HEK293 (cell line): ENCODE measurements around the gene POLR1G.

Experiments used
- KLF8 ChIP-seq: fragments of 450-650 bp; formaldehyde crosslinking; IDR thresholded peaks from 2 replicates; pipeline ENCODE4 v1.5.1; 2016; ENCODE audit warnings: missing biosample characterization, missing genetic modification characterization
- KLF9 ChIP-seq: fragments of 450-650 bp; formaldehyde crosslinking; IDR thresholded peaks from 2 replicates; pipeline ENCODE4 v1.5.1; 2016; ENCODE audit warnings: missing biosample characterization, missing genetic modification characterization, low read depth
- PRDM6 ChIP-seq: fragments of 450-650 bp; formaldehyde crosslinking; IDR thresholded peaks from 2 replicates; pipeline ENCODE4 v1.5.1; 2017; ENCODE audit warnings: missing biosample characterization, missing genetic modification characterization
- ZBTB21 ChIP-seq: fragments of 450-650 bp; formaldehyde crosslinking; IDR thresholded peaks from 2 replicates; pipeline ENCODE4 v1.5.1; 2017; ENCODE audit warnings: missing biosample characterization, missing genetic modification characterization
- ZIC2 ChIP-seq: fragments of 450-650 bp; formaldehyde crosslinking; IDR thresholded peaks from 2 replicates; pipeline ENCODE4 v1.5.1; 2016; ENCODE audit warnings: missing biosample characterization, missing genetic modification characterization
- ZNF132 ChIP-seq: fragments of 450-650 bp; formaldehyde crosslinking; IDR thresholded peaks from 2 replicates; pipeline ENCODE4 v1.5.1; 2017; ENCODE audit warnings: missing biosample characterization, missing genetic modification characterization, borderline replicate concordance
- ZNF155 ChIP-seq: fragments of 450-650 bp; formaldehyde crosslinking; IDR thresholded peaks from 2 replicates; pipeline ENCODE4 v1.5.1; 2016; ENCODE audit warnings: missing biosample characterization, missing genetic modification characterization
- ZNF184 ChIP-seq: fragments of 450-650 bp; IDR thresholded peaks from 2 replicates; pipeline ENCODE4 v1.5.1; 2018; ENCODE audit warnings: missing biosample characterization, mild to moderate bottlenecking, missing genetic modification characterization
- ZNF24 ChIP-seq: fragments of 450-650 bp; formaldehyde crosslinking; IDR thresholded peaks from 2 replicates; pipeline ENCODE4 v1.5.1; 2016; ENCODE audit warnings: missing biosample characterization, missing genetic modification characterization
- ZNF274 ChIP-seq, 2 experiments: fragments of 200-500 bp in 1 of 2; fragments of 450-650 bp in 1 of 2; sonication (Bioruptor generic) in 1 of 2; formaldehyde crosslinking in 1 of 2; IDR thresholded peaks; 2 replicates each; pipeline versions ENCODE4 v1.5.1 to v1.6.1; 2014 to 2016; ENCODE audit warnings: borderline replicate concordance in 1 of 2, inconsistent platforms in 1 of 2, low read length in 1 of 2, missing biosample characterization in 1 of 2, missing genetic modification characterization in 1 of 2
- ZNF404 ChIP-seq: fragments of 450-650 bp; formaldehyde crosslinking; IDR thresholded peaks from 2 replicates; pipeline ENCODE4 v1.5.1; 2017; ENCODE audit warnings: missing biosample characterization, missing genetic modification characterization
- ZNF501 ChIP-seq: fragments of 450-650 bp; formaldehyde crosslinking; IDR thresholded peaks from 2 replicates; pipeline ENCODE4 v1.5.1; 2016; ENCODE audit warnings: missing biosample characterization, missing genetic modification characterization
- ZNF514 ChIP-seq: fragments of 450-650 bp; formaldehyde crosslinking; IDR thresholded peaks from 2 replicates; pipeline ENCODE4 v1.5.1; 2016; ENCODE audit warnings: missing biosample characterization, missing genetic modification characterization
- ZNF580 ChIP-seq: fragments of 450-650 bp; formaldehyde crosslinking; IDR thresholded peaks from 2 replicates; pipeline ENCODE4 v1.5.1; 2016; ENCODE audit warnings: missing biosample characterization, missing genetic modification characterization
- ZNF670 ChIP-seq: fragments of 450-650 bp; formaldehyde crosslinking; IDR thresholded peaks from 2 replicates; pipeline ENCODE4 v1.5.1; 2016; ENCODE audit warnings: missing biosample characterization, missing genetic modification characterization, low read depth
- ZNF692 ChIP-seq: fragments of 450-650 bp; formaldehyde crosslinking; IDR thresholded peaks from 2 replicates; pipeline ENCODE4 v1.5.1; 2016; ENCODE audit warnings: missing biosample characterization, missing genetic modification characterization
- ZNF747 ChIP-seq: fragments of 450-650 bp; formaldehyde crosslinking; IDR thresholded peaks from 2 replicates; pipeline ENCODE4 v1.5.1; 2016; ENCODE audit warnings: missing biosample characterization, missing genetic modification characterization
- ZNF777 ChIP-seq: fragments of 450-650 bp; formaldehyde crosslinking; IDR thresholded peaks from 2 replicates; pipeline ENCODE4 v1.5.1; 2017; ENCODE audit warnings: missing biosample characterization, missing genetic modification characterization, borderline replicate concordance
- ZNF837 ChIP-seq: fragments of 450-650 bp; formaldehyde crosslinking; IDR thresholded peaks from 2 replicates; pipeline ENCODE4 v1.5.1; 2016; ENCODE audit warnings: missing biosample characterization, missing genetic modification characterization
- TF ChIP-seq, protein P1 (sequence below): fragments of 450-650 bp; formaldehyde crosslinking; IDR thresholded peaks from 2 replicates; pipeline ENCODE4 v1.5.1; 2016; ENCODE audit warnings: missing biosample characterization, missing genetic modification characterization
- TF ChIP-seq, protein P2 (sequence below): fragments of 450-650 bp; formaldehyde crosslinking; IDR thresholded peaks from 2 replicates; pipeline ENCODE4 v1.5.1; 2016; ENCODE audit warnings: missing biosample characterization, missing genetic modification characterization
- TF ChIP-seq, protein P3 (sequence below): fragments of 450-650 bp; formaldehyde crosslinking; conservative IDR thresholded peaks from 2 replicates; pipeline ENCODE4 v1.5.1; 2016; ENCODE audit warnings: low read depth, missing biosample characterization, missing genetic modification characterization

Gene POLR1G

DNA sequence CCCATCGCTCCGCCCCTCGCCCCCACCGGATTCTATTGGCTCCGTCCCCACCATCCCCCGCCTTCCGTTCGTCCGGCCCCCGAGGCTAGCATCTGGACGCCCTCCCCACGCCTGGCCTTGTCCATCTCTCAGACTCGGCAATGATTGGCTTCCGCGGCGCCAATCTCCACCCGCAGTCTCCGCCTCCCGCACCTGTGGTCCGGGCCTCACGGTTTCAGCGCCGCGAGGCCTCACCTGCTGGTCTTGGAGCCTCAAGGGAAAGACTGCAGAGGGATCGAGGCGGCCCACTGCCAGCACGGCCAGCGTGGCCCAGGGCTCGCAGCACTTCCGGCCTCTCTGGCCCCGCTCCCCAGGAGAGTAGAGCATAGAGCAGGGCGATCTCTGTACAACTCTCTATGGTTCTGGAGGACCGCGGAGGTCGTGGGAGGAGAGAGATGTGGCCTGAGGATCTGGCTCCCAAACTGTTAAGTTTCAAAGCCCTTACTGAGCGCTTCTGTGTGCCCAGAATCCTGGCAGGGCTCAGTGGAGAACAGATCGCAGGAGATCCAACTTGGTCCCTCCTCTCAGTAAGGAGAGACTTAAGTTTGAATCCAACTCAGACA is 17.2 kb downstream of the POLR1G start, which contains the start of gene ERCC1 (continued):
- TF ChIP-seq ZNF580 (tag by site-specific recombination) (no peak), ZNF274 (IDR thresholded peaks at IDR 0.05; ENCODE audit: low read length) (no peak), ZNF274 (tag by site-specific recombination; IDR thresholded peaks at IDR 0.05; ENCODE audit: borderline replicate concordance) (no peak), ZBTB21 (tag by site-specific recombination) (no peak), PRDM6 (tag by site-specific recombination) (no peak), ZNF777 (tag by site-specific recombination) (no peak), ZNF184 (tag by site-specific recombination) (no peak), ZNF692 (tag by site-specific recombination) (peak; percentile 80), ZNF501 (tag by site-specific recombination) (peak; percentile 60), ZNF404 (no peak), ZNF132 (tag by site-specific recombination) (no peak), ZNF837 (no peak), ZNF514 (no peak), ZNF155 (tag by site-specific recombination) (no peak), ZIC2 (peak; percentile 64), ZNF670 (tag by site-specific recombination) (no peak), KLF9 (tag by site-specific recombination) (0 out of 2 replicates have a peak, but pooled peaks have one; percentile 45), ZNF747 (tag by site-specific recombination) (no peak), ZNF24 (tag by site-specific recombination) (no peak), KLF8 (peak; percentile 61)
- TF ChIP-seq, protein P1, sequence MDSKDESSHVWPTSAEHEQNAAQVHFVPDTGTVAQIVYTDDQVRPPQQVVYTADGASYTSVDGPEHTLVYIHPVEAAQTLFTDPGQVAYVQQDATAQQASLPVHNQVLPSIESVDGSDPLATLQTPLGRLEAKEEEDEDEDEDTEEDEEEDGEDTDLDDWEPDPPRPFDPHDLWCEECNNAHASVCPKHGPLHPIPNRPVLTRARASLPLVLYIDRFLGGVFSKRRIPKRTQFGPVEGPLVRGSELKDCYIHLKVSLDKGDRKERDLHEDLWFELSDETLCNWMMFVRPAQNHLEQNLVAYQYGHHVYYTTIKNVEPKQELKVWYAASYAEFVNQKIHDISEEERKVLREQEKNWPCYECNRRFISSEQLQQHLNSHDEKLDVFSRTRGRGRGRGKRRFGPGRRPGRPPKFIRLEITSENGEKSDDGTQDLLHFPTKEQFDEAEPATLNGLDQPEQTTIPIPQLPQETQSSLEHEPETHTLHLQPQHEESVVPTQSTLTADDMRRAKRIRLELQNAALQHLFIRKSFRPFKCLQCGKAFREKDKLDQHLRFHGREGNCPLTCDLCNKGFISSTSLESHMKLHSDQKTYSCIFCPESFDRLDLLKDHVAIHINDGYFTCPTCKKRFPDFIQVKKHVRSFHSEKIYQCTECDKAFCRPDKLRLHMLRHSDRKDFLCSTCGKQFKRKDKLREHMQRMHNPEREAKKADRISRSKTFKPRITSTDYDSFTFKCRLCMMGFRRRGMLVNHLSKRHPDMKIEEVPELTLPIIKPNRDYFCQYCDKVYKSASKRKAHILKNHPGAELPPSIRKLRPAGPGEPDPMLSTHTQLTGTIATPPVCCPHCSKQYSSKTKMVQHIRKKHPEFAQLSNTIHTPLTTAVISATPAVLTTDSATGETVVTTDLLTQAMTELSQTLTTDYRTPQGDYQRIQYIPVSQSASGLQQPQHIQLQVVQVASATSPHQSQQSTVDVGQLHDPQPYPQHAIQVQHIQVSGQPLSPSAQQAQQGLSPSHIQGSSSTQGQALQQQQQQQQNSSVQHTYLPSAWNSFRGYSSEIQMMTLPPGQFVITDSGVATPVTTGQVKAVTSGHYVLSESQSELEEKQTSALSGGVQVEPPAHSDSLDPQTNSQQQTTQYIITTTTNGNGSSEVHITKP (tag by site-specific recombination) = peak; percentile 80
- TF ChIP-seq, protein P2, sequence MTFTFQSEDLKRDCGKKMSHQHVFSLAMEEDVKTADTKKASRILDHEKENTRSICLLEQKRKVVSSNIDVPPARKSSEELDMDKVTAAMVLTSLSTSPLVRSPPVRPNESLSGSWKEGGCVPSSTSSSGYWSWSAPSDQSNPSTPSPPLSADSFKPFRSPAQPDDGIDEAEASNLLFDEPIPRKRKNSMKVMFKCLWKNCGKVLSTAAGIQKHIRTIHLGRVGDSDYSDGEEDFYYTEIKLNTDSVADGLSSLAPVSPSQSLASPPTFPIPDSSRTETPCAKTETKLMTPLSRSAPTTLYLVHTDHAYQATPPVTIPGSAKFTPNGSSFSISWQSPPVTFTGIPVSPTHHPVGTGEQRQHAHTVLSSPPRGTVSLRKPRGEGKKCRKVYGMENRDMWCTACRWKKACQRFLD = no peak
- TF ChIP-seq, protein P3, sequence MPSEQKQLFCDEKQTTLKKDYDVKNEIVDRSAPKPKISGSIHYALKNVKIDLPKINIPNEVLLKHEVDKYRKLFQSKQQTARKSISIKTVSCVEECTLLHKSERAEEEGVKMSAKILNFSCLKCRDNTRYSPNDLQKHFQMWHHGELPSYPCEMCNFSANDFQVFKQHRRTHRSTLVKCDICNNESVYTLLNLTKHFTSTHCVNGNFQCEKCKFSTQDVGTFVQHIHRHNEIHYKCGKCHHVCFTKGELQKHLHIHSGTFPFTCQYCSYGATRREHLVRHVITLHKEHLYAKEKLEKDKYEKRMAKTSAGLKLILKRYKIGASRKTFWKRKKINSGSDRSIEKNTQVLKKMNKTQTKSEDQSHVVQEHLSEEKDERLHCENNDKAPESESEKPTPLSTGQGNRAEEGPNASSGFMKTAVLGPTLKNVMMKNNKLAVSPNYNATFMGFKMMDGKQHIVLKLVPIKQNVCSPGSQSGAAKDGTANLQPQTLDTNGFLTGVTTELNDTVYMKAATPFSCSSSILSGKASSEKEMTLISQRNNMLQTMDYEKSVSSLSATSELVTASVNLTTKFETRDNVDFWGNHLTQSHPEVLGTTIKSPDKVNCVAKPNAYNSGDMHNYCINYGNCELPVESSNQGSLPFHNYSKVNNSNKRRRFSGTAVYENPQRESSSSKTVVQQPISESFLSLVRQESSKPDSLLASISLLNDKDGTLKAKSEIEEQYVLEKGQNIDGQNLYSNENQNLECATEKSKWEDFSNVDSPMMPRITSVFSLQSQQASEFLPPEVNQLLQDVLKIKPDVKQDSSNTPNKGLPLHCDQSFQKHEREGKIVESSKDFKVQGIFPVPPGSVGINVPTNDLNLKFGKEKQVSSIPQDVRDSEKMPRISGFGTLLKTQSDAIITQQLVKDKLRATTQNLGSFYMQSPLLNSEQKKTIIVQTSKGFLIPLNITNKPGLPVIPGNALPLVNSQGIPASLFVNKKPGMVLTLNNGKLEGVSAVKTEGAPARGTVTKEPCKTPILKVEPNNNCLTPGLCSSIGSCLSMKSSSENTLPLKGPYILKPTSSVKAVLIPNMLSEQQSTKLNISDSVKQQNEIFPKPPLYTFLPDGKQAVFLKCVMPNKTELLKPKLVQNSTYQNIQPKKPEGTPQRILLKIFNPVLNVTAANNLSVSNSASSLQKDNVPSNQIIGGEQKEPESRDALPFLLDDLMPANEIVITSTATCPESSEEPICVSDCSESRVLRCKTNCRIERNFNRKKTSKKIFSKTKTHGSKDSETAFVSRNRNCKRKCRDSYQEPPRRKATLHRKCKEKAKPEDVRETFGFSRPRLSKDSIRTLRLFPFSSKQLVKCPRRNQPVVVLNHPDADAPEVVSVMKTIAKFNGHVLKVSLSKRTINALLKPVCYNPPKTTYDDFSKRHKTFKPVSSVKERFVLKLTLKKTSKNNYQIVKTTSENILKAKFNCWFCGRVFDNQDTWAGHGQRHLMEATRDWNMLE (tag by site-specific recombination) = peak; percentile 59
